ENCODE results near the gene KBTBD3. TPM values are rescaled to one million over a fixed set of nuclear protein-coding genes. Genes with fewer than 3 reads are reported as not detected.
A peak's percentile ranks its signal among the peaks of the same experiment; 100 is the strongest.

KBTBD3 gene
- total RNA-seq, 4 donors from 2014 or later, result 8.4 to 15.6 (median 13.4) TPM

GRCh38 chr11:106087815-106088435 is 10.8 kb upstream of the KBTBD3 start:
- H3K4me1 ChIP-seq, result peaks cover 0 to 56% (median 12%) of the 10 kb centered on the region in 4 donors
- TF ChIP-seq POLR2A (IDR thresholded peaks at IDR 0.05) (no peak), CTCF (IDR thresholded peaks at IDR 0.05) (peak; percentile 69 to 82 (median 70))
- no peak overlapping the region for H3K27ac ChIP-seq
- no peaks in the 10 kb centered on the region for H3K9me3 ChIP-seq
- H3K4me3 ChIP-seq, result peak overlapping the region in 1 of 4 donors; percentile 2
- H3K36me3 ChIP-seq, result peaks cover 0 to 39% (median 0%) of the 10 kb centered on the region in 3 donors
- no peaks in the 10 kb centered on the region for H3K27me3 ChIP-seq
- DNase-seq (ENCODE audit: low spot score in 2 of 2), result peak; percentile 20 to 59
- 36 to 45% methylated on average over 9 of the region's 9 CpGs for WGBS, 2 donors

GRCh38 chr11:106086850-106087249 is 9.7 kb upstream of the KBTBD3 start:
- no peak for TF ChIP-seq POLR2A (IDR thresholded peaks at IDR 0.05)
- no peak for TF ChIP-seq EP300 (IDR thresholded peaks at IDR 0.05)
- TF ChIP-seq CTCF (IDR thresholded peaks at IDR 0.05), result no peak
- peaks cover 0 to 65% (median 12%) of the 10 kb centered on the region in 4 donors for H3K4me1 ChIP-seq
- WGBS, 2 donors, result 31 to 37% methylated on average over 2 of the region's 2 CpGs
- no peaks in the 10 kb centered on the region for H3K9me3 ChIP-seq
- peak overlapping the region in 1 of 4 donors; percentile 31 for H3K27ac ChIP-seq
- DNase-seq (ENCODE audit: low spot score in 2 of 2), result no peak
- no peak overlapping the region for H3K4me3 ChIP-seq
- no peaks in the 10 kb centered on the region for H3K27me3 ChIP-seq
- H3K36me3 ChIP-seq, result peaks cover 0 to 39% (median 0%) of the 10 kb centered on the region in 3 donors

- Histone ChIP-seq H3K4me1 (peaks cover 3 to 70% (median 13%) of the 10 kb centered on the region in 4 donors), H3K9me3 (no peaks in the 10 kb centered on the region), H3K27me3 (no peaks in the 10 kb centered on the region), H3K27ac (peak overlapping the region in 1 of 4 donors; percentile 29), H3K36me3 (peaks cover 0 to 36% (median 0%) of the 10 kb centered on the region in 3 donors), H3K4me3 (no peak overlapping the region)
- no peak for DNase-seq (ENCODE audit: low spot score in 2 of 2)
- TF ChIP-seq POLR2A (IDR thresholded peaks at IDR 0.05) (no peak), EP300 (IDR thresholded peaks at IDR 0.05) (no peak), CTCF (IDR thresholded peaks at IDR 0.05) (no peak)
- 100% methylated on average over 1 of the region's 1 CpG for WGBS, 2 donors
Measured at GRCh38 chr11:106086135-106086534, 9.0 kb upstream of the KBTBD3 start.

- TF ChIP-seq POLR2A (IDR thresholded peaks at IDR 0.05), result no peak
- no peak for TF ChIP-seq CTCF (IDR thresholded peaks at IDR 0.05)
Measured at GRCh38 chr11:106082096-106082495, 4.9 kb upstream of the KBTBD3 start.

GRCh38 chr11:106077609-106078455 is 685 bp upstream of the KBTBD3 start, which contains the start of gene AASDHPPT:
AASDHPPT (plus strand) TSS chr11:106077662; CDS start chr11:106077711, 49 bp downstream.
- Histone ChIP-seq H3K36me3 (peaks cover 0 to 32% (median 7%) of the 10 kb centered on the region in 3 donors), H3K4me3 (peak within 1 kb of the TSS; percentile 74 to 97 (median 88)), H3K4me1 (peaks cover 0 to 60% (median 16%) of the 10 kb centered on the region in 4 donors), H3K27me3 (no peaks in the 10 kb centered on the region), H3K27ac (peak within 1 kb of the TSS; percentile 95 to 99 (median 98)), H3K9me3 (no peaks in the 10 kb centered on the region)
- TF ChIP-seq POLR2A (IDR thresholded peaks at IDR 0.05), result no peak
- TF ChIP-seq EP300 (IDR thresholded peaks at IDR 0.05), result peak in 1 of 2 donors; percentile 98
- no peak for TF ChIP-seq CTCF (IDR thresholded peaks at IDR 0.05)
- DNase-seq (ENCODE audit: low spot score in 2 of 2), result peak; percentile 13 to 16
- WGBS, 2 donors, result 0% methylated on average over 38 to 44 of the region's 55 CpGs

More at GRCh38 chr11:106082096-106082495, 4.9 kb upstream of the KBTBD3 start:
- Histone ChIP-seq H3K27ac (no peak overlapping the region), H3K4me1 (peaks cover 0 to 59% (median 19%) of the 10 kb centered on the region in 4 donors), H3K9me3 (no peaks in the 10 kb centered on the region), H3K4me3 (no peak overlapping the region), H3K36me3 (peaks cover 0 to 51% (median 7%) of the 10 kb centered on the region in 3 donors), H3K27me3 (no peaks in the 10 kb centered on the region)
- DNase-seq (ENCODE audit: low spot score in 2 of 2), result no peak

Measured in tibial nerve (tissue), 4 donors.